Limb (tissue), 2 donors: ENCODE measurements around the gene RPS23.
"Not testable (repeated sequence)": the region's sequence is repeated elsewhere in the genome, so short reads cannot be mapped to it uniquely, and the experiment has no call there.

Source experiments
- DNase-seq, 2 donors: peaks; one replicate each; pipeline ENCODE4 v3.0.0-alpha.2; 2016; ENCODE audit errors: extremely low spot score in 2 of 2

Gene RPS23

GRCh38 chr5:82290005-82290404 is 11.9 kb upstream of the RPS23 start:
- no peak for DNase-seq

DNA sequence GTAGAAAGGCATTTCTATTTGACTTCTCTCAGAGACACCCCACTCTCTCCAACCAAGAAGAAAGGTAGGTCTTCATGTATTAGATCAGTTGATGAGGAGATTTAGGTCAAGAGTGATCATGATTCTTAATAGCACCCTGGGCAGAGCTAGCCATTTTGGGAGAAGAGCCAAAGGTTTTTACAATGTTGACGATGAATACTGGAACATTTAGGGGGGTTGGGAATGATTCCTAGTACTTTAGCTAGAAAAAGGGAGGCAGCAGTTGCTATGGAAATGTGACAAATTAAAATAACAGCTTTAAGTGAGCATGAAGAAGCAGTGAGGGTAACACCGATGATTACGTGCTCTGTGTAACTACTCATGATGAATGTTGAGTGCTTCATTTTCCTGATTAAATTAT is 9.5 kb upstream of the RPS23 start:
- DNase-seq: no peak

GRCh38 chr5:82285206-82285605 is 7.1 kb upstream of the RPS23 start:
- no peak for DNase-seq

DNA sequence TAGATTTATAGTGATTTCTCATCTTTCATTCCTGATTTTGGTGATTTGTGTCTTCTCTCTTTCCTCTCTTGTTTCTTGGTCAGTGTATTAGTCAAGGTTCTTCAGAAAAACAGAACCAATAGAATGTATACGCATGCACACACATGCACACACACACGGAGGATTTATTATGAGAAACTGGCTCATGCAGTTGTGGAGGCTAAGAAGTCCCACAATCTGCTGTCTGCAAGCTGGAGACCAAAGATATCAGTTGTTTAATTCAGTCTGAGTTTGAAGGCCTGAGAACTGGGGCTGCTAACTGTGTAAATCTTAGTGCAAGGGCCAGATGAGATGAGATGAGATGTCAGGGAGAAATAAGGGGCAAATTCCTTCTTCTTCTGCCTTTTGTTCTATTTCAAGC is 5.7 kb upstream of the RPS23 start:
- DNase-seq: no peak

GRCh38 chr5:82278711-82279370 is 687 bp upstream of the RPS23 start:
- DNase-seq: no peak

- DNase-seq: no peak
These were observed 554 bp downstream of the RPS23 start for GRCh38 chr5:82277613-82277986.

DNA sequence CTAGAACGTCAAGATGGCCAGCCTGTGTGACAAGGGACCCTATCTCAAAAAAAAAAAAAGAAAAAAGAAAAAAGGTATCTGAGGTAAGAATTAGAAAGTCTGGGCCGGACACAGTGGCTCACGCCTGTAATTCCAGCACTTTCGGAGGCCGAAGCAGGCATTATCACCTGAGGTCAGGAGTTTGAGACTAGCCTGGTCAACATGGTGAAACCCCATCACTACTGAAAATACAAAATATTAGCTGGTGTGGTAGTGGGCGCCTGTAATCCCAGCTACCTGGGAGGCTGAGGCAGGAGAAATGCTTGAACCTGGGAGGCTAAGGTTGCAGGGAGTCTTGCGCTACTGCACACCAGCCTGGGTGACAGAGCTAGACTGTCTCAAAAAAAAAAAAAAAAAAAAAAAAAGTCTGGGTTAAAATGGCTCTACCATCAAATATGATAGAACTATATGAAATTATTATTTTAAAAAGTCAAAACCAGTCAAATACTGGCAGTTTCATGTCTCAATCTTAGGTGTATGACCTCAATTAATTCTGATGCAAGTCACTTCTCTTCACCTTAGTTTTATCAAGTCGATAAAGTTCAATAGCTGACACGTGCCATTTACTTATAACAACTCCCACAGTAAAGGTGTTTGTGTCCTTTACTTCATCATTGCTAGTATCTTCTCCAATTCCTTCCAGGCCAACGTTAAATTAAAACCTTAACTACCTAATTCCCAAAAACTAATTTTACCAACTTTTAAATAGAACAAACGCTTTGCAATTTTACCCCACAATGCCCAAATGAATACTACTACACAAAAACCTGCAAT is 1.1 kb downstream of the RPS23 start:
- no peak for DNase-seq

DNA sequence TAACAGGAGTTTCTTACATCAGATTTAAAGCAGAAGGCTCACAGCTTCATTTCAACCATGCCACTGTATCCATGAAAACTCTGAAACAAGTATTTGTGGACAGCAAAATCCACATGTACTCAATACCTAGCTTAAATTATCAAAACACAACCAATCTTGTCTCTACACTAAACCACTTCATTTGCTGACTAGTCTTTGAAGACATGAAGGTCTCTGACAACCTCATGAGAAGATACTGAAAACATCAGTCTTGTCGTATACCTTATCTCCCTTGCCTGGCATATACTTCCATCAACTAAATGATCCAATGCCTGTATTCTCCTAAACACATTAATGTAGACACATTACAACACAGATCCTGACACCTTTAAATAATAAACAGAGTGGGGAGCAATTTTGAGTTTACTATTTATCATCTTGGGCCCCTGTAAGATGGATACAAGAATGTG is 2.9 kb downstream of the RPS23 start:
- no peak for DNase-seq

DNA sequence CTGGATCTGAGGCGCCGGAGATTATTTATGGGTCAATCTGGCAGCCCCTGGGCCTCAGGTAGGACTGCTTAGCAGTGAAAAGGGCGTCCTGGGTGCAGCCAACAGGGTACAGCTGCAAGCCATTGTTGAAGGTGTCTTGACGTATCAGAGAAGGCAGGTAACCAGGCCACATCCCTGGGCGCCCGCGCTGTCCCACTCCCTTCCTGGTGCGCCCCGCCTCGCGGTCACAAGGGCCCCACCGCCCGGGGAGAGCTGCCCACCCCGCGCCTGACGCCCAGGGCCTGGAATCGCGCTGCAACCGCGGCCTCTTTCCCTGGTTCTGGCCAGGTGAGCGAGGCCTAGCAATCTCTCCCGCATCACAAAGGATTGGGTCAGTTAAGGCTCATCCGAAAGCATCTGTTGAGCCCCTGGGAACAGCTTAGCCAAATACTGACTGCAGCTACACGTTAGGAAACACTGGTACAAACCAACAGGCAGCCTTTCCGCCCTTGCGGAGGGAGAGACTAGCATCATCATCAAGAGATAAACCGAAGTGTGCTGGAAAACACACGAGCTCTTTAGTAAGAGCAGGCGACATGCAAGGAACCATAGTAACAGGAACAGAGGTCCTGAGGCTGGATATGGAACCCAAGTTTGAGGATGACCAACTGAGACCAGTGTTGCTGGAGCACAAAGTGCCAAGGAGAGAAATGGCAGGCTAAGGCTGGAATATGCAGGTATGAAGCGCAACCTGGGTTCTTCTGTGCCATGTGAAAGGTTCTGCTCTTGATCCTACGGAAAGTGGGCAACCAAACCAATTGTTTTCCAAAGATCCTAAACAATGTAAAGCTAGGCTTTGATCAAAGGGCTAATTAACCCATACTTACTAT is 3.6 kb downstream of the RPS23 start:
- no peak for DNase-seq

DNA sequence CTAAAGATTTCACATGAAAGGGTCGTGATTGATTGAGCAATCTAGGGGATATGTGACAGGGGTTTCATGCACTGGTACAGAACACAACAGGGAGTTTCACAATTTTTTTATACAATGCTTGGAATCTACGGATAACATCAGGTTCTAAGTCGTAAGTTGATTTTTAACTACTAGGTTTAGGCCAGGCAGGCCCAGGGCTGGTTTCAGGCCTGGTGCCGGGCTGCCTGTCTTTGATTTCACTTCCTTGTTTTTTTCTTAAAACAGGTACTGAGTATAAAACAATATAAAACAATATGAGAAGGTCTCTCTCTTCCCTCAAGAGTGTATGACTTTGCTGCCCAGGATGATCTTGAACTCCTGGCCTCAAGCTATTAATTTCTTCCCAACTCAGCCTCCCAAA is 4.7 kb downstream of the RPS23 start:
- not testable (repeated sequence) for DNase-seq

DNA sequence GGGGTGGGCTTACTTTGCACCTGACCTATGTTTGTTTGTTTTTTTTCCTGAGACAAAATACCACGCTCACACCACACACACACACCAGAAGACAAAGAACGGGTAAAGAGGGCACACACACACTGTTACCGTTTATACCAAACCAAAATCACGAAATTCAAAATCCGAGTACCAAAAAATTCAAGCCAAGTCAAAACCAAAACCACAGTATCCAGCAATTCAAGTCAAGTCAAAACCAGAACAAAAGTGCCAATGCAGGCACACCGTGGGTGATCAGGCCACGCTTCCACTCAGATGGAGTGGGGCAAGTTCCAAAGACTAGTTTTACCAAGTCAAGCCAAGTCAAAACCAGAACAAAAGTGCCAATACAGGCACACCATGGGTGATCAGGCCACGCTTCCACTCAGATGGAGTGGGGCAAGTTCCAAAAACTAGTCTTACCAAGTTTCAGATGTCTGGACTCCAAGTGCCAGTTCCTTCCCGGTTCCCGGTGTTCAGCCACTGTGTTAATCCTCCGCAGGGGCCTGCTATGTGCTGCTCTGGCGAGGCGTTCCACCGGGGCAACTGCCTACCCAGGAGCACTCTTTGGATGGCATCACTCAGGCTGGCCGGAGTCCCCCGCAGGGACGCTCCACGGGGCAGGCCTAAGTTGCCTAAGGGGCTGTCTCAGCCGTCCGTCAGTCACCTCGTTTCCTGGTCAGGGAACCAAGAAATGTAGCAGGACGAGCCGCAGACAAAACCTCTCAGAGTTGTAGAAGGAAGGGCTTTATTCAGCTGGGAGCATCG is 5.4 kb downstream of the RPS23 start:
- not testable (repeated sequence) for DNase-seq

DNA sequence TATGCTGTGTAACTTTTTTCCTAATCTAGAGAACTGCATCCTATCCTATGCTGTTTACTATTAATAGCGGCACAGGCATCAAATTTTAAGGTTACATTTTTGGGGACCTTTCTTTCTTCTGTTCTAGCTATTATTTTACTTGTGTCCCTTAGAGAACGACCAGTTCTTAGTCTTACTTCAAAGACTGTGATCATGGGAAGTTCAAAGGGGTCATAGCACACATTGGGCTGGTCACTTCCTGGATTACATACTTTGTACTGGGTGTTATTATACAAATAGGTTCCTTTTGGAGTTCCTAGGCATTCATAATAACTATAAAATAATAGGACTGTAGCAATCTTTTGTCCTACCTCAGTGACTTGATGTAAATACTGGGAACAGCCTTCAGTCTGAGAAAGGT is 8.8 kb downstream of the RPS23 start:
- not testable (repeated sequence) for DNase-seq

DNA sequence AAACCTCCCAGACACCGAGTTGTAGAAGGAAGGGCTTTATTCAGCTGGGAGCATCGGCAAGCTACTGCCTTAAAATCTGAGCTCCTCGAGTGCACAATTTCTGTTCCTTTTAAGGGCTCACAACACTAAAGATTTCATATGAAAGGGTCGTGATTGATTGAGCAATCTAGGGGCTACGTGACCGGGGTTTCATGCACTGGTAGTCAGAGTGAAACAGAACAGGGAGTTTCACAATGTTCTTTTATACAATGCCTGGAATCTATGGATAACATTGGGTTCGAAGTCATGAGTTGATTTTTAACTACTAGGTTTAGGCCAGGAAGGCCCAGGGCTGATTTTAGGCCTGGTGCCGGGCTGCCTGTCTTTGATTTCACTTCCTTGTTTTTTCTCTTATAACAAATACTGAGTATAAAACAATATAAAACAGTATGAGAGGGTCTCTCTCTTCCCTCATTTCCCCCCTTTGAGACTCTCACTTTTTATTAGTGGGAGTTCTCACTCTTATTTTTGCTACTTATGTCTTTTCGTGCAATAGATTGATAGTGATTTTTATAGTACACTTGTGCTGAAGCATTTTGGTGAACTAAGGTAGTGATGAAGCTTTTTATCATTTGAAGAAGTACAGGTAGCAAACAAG is 10.7 kb downstream of the RPS23 start:
- DNase-seq: not testable (repeated sequence)

DNA sequence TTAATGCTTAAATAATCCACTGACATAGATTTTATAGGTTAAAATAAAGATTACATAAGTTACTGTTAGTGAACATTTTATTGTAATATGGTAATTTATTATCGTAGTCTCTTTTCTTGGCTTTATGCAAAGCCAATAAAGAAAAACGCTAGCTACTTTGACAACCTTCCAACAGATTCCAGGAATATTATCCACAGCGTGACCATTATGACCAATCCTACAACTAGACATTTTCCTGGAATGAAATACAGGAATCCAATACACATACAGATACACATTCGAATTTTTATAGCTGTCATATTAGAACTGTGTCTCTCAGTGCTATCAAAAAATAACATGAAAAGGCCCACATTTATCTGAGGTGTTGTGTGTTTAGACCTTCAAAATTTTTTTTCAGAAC is 13.1 kb downstream of the RPS23 start:
- DNase-seq: peak in 1 of 2 donors; percentile 52

DNA sequence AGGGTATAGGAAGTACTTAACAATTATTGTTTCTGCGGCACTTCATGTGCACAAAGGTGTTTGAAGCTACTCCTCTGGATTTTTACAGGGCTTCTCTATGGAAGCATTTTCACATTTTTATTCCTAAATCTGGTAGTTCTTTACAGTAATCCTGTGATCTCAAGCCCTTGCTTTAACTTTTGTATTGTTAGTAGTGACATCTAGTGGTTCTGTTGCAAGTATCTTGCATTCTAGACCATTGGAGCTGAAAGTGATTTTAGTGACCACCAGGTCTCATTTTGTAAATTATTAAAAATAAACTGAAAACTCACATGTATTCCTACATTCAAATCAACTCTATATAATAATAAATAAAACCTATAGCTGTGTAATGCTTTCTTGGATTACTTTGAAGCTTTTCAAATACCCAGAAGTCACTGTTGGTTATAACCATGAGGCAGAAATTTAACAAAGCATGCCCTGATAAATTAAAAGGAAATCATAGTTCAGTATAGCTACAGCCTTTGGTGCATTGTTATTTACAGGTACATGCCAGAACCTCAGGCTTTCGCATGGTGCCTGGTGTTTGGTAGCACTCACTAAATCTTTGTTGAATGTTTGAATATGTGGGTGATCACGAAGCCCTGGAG is 18.9 kb downstream of the RPS23 start:
- peak in 1 of 2 donors; percentile 55 for DNase-seq

DNA sequence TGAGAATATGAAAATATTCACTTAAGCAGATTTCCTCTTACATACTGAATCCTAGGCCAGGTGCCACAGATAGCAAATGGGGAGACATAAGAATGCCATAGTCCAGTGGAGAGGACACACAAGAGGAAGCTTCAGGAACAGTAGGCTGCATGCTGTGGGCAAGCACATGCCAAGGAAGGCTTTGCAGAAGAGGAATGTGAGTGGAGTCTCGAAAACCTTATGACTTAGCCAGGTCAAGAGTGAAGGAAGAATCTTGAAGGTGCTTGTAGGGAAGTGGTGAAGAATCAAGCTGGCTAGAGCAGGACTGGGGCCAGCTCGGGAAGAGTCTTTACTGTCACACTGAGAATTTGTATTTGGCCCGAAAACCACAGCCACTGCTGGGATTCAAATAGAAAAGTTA is 20.4 kb downstream of the RPS23 start:
- DNase-seq: no peak

- DNase-seq: no peak
These were observed 20.9 kb downstream of the RPS23 start for GRCh38 chr5:82257247-82257646.

DNA sequence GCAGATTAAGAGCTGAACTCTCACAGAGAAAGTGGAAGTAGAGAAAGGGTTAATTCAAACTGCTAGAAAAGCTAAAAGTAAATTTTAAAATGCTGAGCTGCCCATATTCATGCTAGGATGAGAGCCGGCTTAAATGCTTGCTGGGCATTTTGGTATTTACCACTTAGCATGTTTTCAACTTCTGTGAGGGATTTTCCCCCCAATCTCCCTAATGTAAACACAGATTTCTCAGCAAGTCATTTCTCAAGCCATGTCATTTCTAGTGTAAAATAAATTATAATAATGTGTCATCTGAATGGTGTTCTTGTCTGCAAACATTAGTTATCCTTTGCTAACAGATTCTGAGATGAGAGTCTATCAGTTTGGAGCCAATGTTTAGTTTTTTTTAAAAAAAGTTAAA is 22.3 kb downstream of the RPS23 start:
- no peak for DNase-seq

DNA sequence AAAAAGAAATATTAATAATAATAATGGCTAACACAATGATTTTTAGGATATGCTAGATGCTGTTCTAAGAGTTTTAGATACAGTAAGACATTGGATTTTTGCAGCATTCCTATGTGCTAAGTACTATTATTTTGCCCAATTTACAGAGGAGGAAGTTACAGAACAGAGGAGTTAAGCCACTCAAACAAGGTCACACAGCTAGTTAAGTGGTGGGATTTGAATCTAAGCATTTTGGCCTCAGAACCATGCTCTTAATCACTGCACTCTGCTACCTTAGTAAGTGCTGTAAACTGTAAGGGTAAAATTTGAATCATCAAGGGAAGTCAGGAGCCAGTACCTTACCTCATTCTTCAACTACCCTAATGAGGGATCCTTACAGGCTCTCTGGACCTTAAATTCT is 25.4 kb downstream of the RPS23 start:
- DNase-seq: no peak

- no peak for DNase-seq
These were observed 31.1 kb downstream of the RPS23 start for GRCh38 chr5:82246960-82247574.
